BE2C (cell line): Measurements from ENCODE around the gene KAT7.

ENCODE experiments used
- DNase-seq: peaks from one replicate; pipeline ENCODE4 v3.0.0-alpha.2; 2020
- H3K27me3 ChIP-seq: fragments of 250-450 bp; sonication (Bioruptor Pico); 2 replicates; pipeline ENCODE4 v1.5.1; 2020; ENCODE audit warnings: mild to moderate bottlenecking
- H3K36me3 ChIP-seq: fragments of 250-450 bp; sonication (Bioruptor Pico); 2 replicates; pipeline ENCODE4 v1.5.1; 2020; ENCODE audit warnings: mild to moderate bottlenecking
- H3K4me1 ChIP-seq: fragments of 250-450 bp; sonication (Bioruptor Pico); 2 replicates; pipeline ENCODE4 v1.5.1; 2020
- H3K4me3 ChIP-seq: 2 replicates; pipeline ENCODE4 v1.5.1; 2011; ENCODE audit warnings: low read depth, low read length
- H3K9me3 ChIP-seq: fragments of 250-450 bp; sonication (Bioruptor Pico); 2 replicates; pipeline ENCODE4 v1.5.1; 2020
- CTCF ChIP-seq: IDR thresholded peaks from 2 replicates; pipeline ENCODE4 v1.5.1; 2012; ENCODE audit warnings: mild to moderate bottlenecking, low read depth, low read length

Gene KAT7

GRCh38 chr17:49789243-49789578 lies 730 bp downstream of the KAT7 start:
- DNase-seq, result no peak
- Histone ChIP-seq H3K4me3 (peak overlapping the region; percentile 53), H3K9me3 (no peaks in the 10 kb centered on the region), H3K27me3 (no peaks in the 10 kb centered on the region), H3K4me1 (peaks cover 3% of the 10 kb centered on the region; the same call in 1 of the 2 replicates), H3K36me3 (peaks cover 41% of the 10 kb centered on the region)
- TF ChIP-seq CTCF, result no peak

- DNase-seq, result no peak
- Histone ChIP-seq H3K36me3 (peaks cover 73% of the 10 kb centered on the region), H3K4me1 (peaks cover 3% of the 10 kb centered on the region; the same call in 1 of the 2 replicates), H3K4me3 (no peak overlapping the region), H3K27me3 (no peaks in the 10 kb centered on the region), H3K9me3 (no peaks in the 10 kb centered on the region)
- no peak for TF ChIP-seq CTCF
Observed at GRCh38 chr17:49793309-49793708, 4.8 kb downstream of the KAT7 start.

GRCh38 chr17:49795372-49795771 lies 6.9 kb downstream of the KAT7 start:
- DNase-seq, result no peak
- peaks cover 80% of the 10 kb centered on the region for H3K36me3 ChIP-seq
- H3K4me1 ChIP-seq, result no peaks in the 10 kb centered on the region
- H3K9me3 ChIP-seq, result 0 out of 2 replicates have a peak, but pooled peaks cover 3% of the 10 kb centered on the region
- H3K27me3 ChIP-seq, result no peaks in the 10 kb centered on the region
- no peak for TF ChIP-seq CTCF
- no peak overlapping the region for H3K4me3 ChIP-seq

GRCh38 chr17:49798182-49798581 lies 9.7 kb downstream of the KAT7 start:
- Histone ChIP-seq H3K4me3 (no peak overlapping the region), H3K9me3 (0 out of 2 replicates have a peak, but pooled peaks cover 3% of the 10 kb centered on the region), H3K27me3 (no peaks in the 10 kb centered on the region), H3K36me3 (peaks cover 81% of the 10 kb centered on the region), H3K4me1 (no peaks in the 10 kb centered on the region)
- DNase-seq, result no peak
- TF ChIP-seq CTCF, result no peak

GRCh38 chr17:49798738-49799137 lies 10.3 kb downstream of the KAT7 start:
- Histone ChIP-seq H3K4me1 (no peaks in the 10 kb centered on the region), H3K36me3 (peaks cover 81% of the 10 kb centered on the region), H3K9me3 (0 out of 2 replicates have a peak, but pooled peaks cover 3% of the 10 kb centered on the region), H3K27me3 (no peaks in the 10 kb centered on the region), H3K4me3 (no peak overlapping the region)
- DNase-seq, result no peak
- no peak for TF ChIP-seq CTCF

GRCh38 chr17:49809056-49809455 lies 20.6 kb downstream of the KAT7 start:
- Histone ChIP-seq H3K27me3 (no peaks in the 10 kb centered on the region), H3K4me3 (no peak overlapping the region), H3K9me3 (no peaks in the 10 kb centered on the region), H3K4me1 (no peaks in the 10 kb centered on the region), H3K36me3 (peaks cover 79% of the 10 kb centered on the region)
- no peak for TF ChIP-seq CTCF
- DNase-seq, result no peak
